ENCODE results near the gene BEGAIN. TPM values are rescaled to one million over a fixed set of nuclear protein-coding genes. Genes with fewer than 3 reads are reported as not detected.

BEGAIN gene
- total RNA-seq, 1 donor from 2014 or later: 5.1 TPM

DNA sequence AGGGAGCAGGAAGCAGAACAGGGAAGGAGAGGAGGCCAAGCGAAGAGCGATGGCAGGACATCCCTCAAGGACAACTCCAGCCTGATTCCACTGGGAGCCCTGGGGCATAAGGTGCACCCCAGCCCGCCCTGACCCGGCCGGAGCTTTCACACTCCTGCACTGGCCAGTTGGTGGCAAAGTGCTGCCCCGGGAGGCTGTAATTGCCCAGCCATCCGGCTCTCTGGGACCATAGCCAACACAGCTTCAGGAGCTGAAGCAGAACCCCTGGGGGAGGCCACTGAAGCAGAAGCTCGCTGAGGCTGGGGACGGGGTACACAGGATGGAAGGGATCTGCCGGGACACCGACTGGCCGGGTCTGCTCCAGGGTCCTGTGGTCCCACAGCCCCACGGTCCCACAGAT, 41.9 kb upstream of the BEGAIN start:
- no peak for TF ChIP-seq CTCF (IDR thresholded peaks at IDR 0.05)
- H3K9me3 Mint-ChIP-seq (ENCODE audit: low read depth): peaks cover 20% of the 10 kb centered on the region
- H3K36me3 Mint-ChIP-seq (ENCODE audit: low read depth): peaks cover 4% of the 10 kb centered on the region
- H3K27ac Mint-ChIP-seq (ENCODE audit: unreplicated experiment): no peak overlapping the region
- no peak for DNase-seq (ENCODE audit: low spot score)
- H3K4me1 Mint-ChIP-seq (ENCODE audit: low read depth): no peaks in the 10 kb centered on the region
- H3K27me3 Mint-ChIP-seq (ENCODE audit: low read depth): peaks cover 19% of the 10 kb centered on the region
- H3K4me3 Mint-ChIP-seq (ENCODE audit: unreplicated experiment): no peak overlapping the region

DNA sequence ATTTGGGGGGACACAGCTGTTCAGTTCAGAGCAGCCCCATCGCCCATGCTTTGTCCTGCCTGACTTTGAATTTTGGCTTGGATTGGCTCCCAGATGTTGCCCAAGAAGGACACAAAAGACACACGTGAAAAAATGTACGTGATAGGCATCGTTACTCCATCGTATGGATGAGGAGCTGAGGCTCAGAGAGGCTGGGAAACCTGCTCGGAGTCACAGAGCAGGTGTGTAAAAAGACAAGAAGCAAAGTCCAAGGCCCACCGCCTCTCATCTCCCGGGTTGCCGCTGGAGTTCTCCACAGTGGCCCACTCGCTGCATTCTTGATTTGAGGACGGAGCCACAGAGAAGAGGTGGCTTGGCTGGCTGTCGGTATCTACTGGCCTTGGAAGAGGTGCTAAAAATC, 41.0 kb upstream of the BEGAIN start:
- no peak overlapping the region for H3K4me3 Mint-ChIP-seq (ENCODE audit: unreplicated experiment)
- no peak for DNase-seq (ENCODE audit: low spot score)
- H3K4me1 Mint-ChIP-seq (ENCODE audit: low read depth): no peaks in the 10 kb centered on the region
- peaks cover 20% of the 10 kb centered on the region for H3K27me3 Mint-ChIP-seq (ENCODE audit: low read depth)
- H3K27ac Mint-ChIP-seq (ENCODE audit: unreplicated experiment): no peak overlapping the region
- TF ChIP-seq CTCF (IDR thresholded peaks at IDR 0.05): no peak
- peaks cover 20% of the 10 kb centered on the region for H3K9me3 Mint-ChIP-seq (ENCODE audit: low read depth)
- peaks cover 4% of the 10 kb centered on the region for H3K36me3 Mint-ChIP-seq (ENCODE audit: low read depth)

- TF ChIP-seq CTCF (IDR thresholded peaks at IDR 0.05): no peak
- H3K4me3 Mint-ChIP-seq (ENCODE audit: unreplicated experiment): no peak overlapping the region
- H3K9me3 Mint-ChIP-seq (ENCODE audit: low read depth): peaks cover 20% of the 10 kb centered on the region
- H3K4me1 Mint-ChIP-seq (ENCODE audit: low read depth): no peaks in the 10 kb centered on the region
- no peak for DNase-seq (ENCODE audit: low spot score)
- peaks cover 20% of the 10 kb centered on the region for H3K27me3 Mint-ChIP-seq (ENCODE audit: low read depth)
- H3K27ac Mint-ChIP-seq (ENCODE audit: unreplicated experiment): no peak overlapping the region
- peaks cover 4% of the 10 kb centered on the region for H3K36me3 Mint-ChIP-seq (ENCODE audit: low read depth)
These were observed 39.4 kb upstream of the BEGAIN start for GRCh38 chr14:100626614-100627013.

GRCh38 chr14:100623961-100624360, 36.7 kb upstream of the BEGAIN start:
- peaks cover 4% of the 10 kb centered on the region for H3K36me3 Mint-ChIP-seq (ENCODE audit: low read depth)
- peaks cover 30% of the 10 kb centered on the region for H3K27me3 Mint-ChIP-seq (ENCODE audit: low read depth)
- DNase-seq (ENCODE audit: low spot score): peak; percentile 49
- TF ChIP-seq CTCF (IDR thresholded peaks at IDR 0.05): no peak
- no peaks in the 10 kb centered on the region for H3K4me1 Mint-ChIP-seq (ENCODE audit: low read depth)
- H3K4me3 Mint-ChIP-seq (ENCODE audit: unreplicated experiment): no peak overlapping the region
- no peak overlapping the region for H3K27ac Mint-ChIP-seq (ENCODE audit: unreplicated experiment)
- peaks cover 20% of the 10 kb centered on the region for H3K9me3 Mint-ChIP-seq (ENCODE audit: low read depth)

- H3K27ac Mint-ChIP-seq (ENCODE audit: unreplicated experiment): no peak overlapping the region
- no peak for TF ChIP-seq CTCF (IDR thresholded peaks at IDR 0.05)
- no peak for DNase-seq (ENCODE audit: low spot score)
- no peaks in the 10 kb centered on the region for H3K4me1 Mint-ChIP-seq (ENCODE audit: low read depth)
- peaks cover 4% of the 10 kb centered on the region for H3K36me3 Mint-ChIP-seq (ENCODE audit: low read depth)
- peaks cover 20% of the 10 kb centered on the region for H3K9me3 Mint-ChIP-seq (ENCODE audit: low read depth)
- H3K4me3 Mint-ChIP-seq (ENCODE audit: unreplicated experiment): no peak overlapping the region
- peaks cover 32% of the 10 kb centered on the region for H3K27me3 Mint-ChIP-seq (ENCODE audit: low read depth)
These were observed 36.3 kb upstream of the BEGAIN start for GRCh38 chr14:100623557-100623956.

Data from chondrocyte (in vitro differentiated cells).